Liver (tissue), 9 donors: ENCODE data around the gene OR10A4. TPM values are rescaled to one million over a fixed set of nuclear protein-coding genes. Genes with fewer than 3 reads are reported as not detected.

Experiments
- DNase-seq: peaks from one replicate; pipeline ENCODE4 v3.0.0-alpha.2; 2017; ENCODE audit warnings: low spot score
- H3K27ac ChIP-seq, 2 donors: one replicate each; pipeline ENCODE4 v1.7.0; 2013; ENCODE audit warnings: inconsistent platforms in 2 of 2, low read length in 2 of 2, control low read depth in 1 of 2, low read depth in 1 of 2, mild to moderate bottlenecking in 1 of 2
- H3K27me3 ChIP-seq, 4 donors: one replicate each; pipeline versions ENCODE4 v1.6.1 to v1.7.0; 2013; ENCODE audit warnings: low read length in 3 of 4, inconsistent platforms in 1 of 4, mild to moderate bottlenecking in 1 of 4, moderate library complexity in 1 of 4; ENCODE audit not compliant: control insufficient read depth in 4 of 4, insufficient read depth in 4 of 4
- H3K36me3 ChIP-seq, 4 donors: one replicate each; pipeline versions ENCODE4 v1.6.1 to v1.7.0; 2013; ENCODE audit warnings: low read length in 3 of 4, mild to moderate bottlenecking in 3 of 4, low read depth in 1 of 4, moderate library complexity in 1 of 4; ENCODE audit not compliant: control insufficient read depth in 4 of 4, insufficient read depth in 3 of 4
- H3K4me1 ChIP-seq, 4 donors: one replicate each; pipeline versions ENCODE4 v1.6.1 to v1.7.0; 2013; ENCODE audit warnings: low read length in 3 of 4, mild to moderate bottlenecking in 3 of 4, moderate library complexity in 1 of 4; ENCODE audit not compliant: control insufficient read depth in 4 of 4, insufficient read depth in 4 of 4
- H3K4me3 ChIP-seq, 3 donors: one replicate each; pipeline versions ENCODE4 v1.6.1 to v1.7.0; 2013; ENCODE audit warnings: low read length in 3 of 3, control low read depth in 1 of 3, low read depth in 1 of 3, mild to moderate bottlenecking in 1 of 3
- H3K9ac ChIP-seq, 2 donors: one replicate each; pipeline ENCODE4 v1.7.0; 2013; ENCODE audit warnings: low read length in 2 of 2, mild to moderate bottlenecking in 2 of 2, moderate library complexity in 2 of 2, control low read depth in 1 of 2, low read depth in 1 of 2
- H3K9me3 ChIP-seq, 4 donors: one replicate each; pipeline versions ENCODE4 v1.6.1 to v1.7.0; 2013; ENCODE audit warnings: low read length in 3 of 4; ENCODE audit not compliant: control insufficient read depth in 4 of 4
- ATF3 ChIP-seq: IDR thresholded peaks from 2 replicates; pipeline ENCODE4 v1.6.1; 2016; ENCODE audit warnings: antibody characterized with exemption
- CTCF ChIP-seq: fragments of 150-350 bp; IDR thresholded peaks from 2 replicates; pipeline ENCODE4 v1.5.1; 2017; ENCODE audit warnings: improper control_type of control experiment, low read depth, low read length; ENCODE audit not compliant: missing input control
- EGR1 ChIP-seq, 2 donors: IDR thresholded peaks; 2 replicates each; pipeline ENCODE4 v1.6.1; 2016 to 2018; ENCODE audit warnings: antibody characterized with exemption in 2 of 2, low read depth in 2 of 2
- FOXA1 ChIP-seq: IDR thresholded peaks from 2 replicates; pipeline ENCODE4 v1.6.1; 2016; ENCODE audit warnings: antibody characterized with exemption
- GABPA ChIP-seq, 2 donors: IDR thresholded peaks in 1 of 2; conservative IDR thresholded peaks in 1 of 2; 2 replicates each; pipeline ENCODE4 v1.6.1; 2016; ENCODE audit warnings: antibody characterized with exemption in 2 of 2, mild to moderate bottlenecking in 1 of 2, moderate library complexity in 1 of 2
- HNF4A ChIP-seq, 2 donors: conservative IDR thresholded peaks; 2 replicates each; pipeline ENCODE4 v1.6.1; 2016; ENCODE audit warnings: antibody characterized with exemption in 2 of 2, mild to moderate bottlenecking in 2 of 2
- NR2F2 ChIP-seq: IDR thresholded peaks from 2 replicates; pipeline ENCODE4 v1.6.1; 2016; ENCODE audit warnings: antibody characterized with exemption
- RXRA ChIP-seq, 2 donors: IDR thresholded peaks; 2 replicates each; pipeline ENCODE4 v1.6.1; 2017 to 2018; ENCODE audit warnings: antibody characterized with exemption in 2 of 2, mild to moderate bottlenecking in 1 of 2
- SP1 ChIP-seq: IDR thresholded peaks from 2 replicates; pipeline ENCODE4 v1.6.1; 2018; ENCODE audit warnings: antibody characterized with exemption, mild to moderate bottlenecking
- TAF1 ChIP-seq: conservative IDR thresholded peaks from 2 replicates; pipeline ENCODE4 v1.6.1; 2016; ENCODE audit warnings: antibody characterized with exemption, mild to moderate bottlenecking
- YY1 ChIP-seq: IDR thresholded peaks from 2 replicates; pipeline ENCODE4 v1.6.1; 2016; ENCODE audit warnings: antibody characterized with exemption, mild to moderate bottlenecking
- ZBTB33 ChIP-seq: IDR thresholded peaks from 2 replicates; pipeline ENCODE4 v1.6.1; 2016; ENCODE audit warnings: antibody characterized with exemption
- WGBS: extraction: QIAGEN DNeasy Blood & Tissue Kit; methylation state at CpG from one replicate; pipeline ENCODE4 v1.1.7; 2013; 5-methylcytosine and 5-hydroxymethylcytosine counted together
- polyA plus RNA-seq, 2 donors: library from polyadenylated mRNA; stranded (reverse) in 1 of 2; unstranded in 1 of 2; fragments of 200-250 nt in 1 of 2; fragments of >200 nt in 1 of 2; fragmentation: Nextera tagmentation in 1 of 2; extraction: Ambion mirVana in 1 of 2; gene quantifications; one replicate each; pipeline versions ENCODE4 v1.2.1 to v1.2.3, GENCODE V29; 2013 to 2015
- total RNA-seq, 2 donors: library from RNA; depleted of rRNA; stranded (reverse); fragments of >200 nt; gene quantifications; one replicate each; pipeline ENCODE4 v1.2.3, GENCODE V29; 2014
- TF ChIP-seq, protein P1 (sequence below): IDR thresholded peaks from 2 replicates; pipeline ENCODE4 v1.6.1; 2016; ENCODE audit warnings: antibody characterized with exemption, mild to moderate bottlenecking
- TF ChIP-seq, protein P2 (sequence below): IDR thresholded peaks from 2 replicates; pipeline ENCODE4 v1.6.1; 2016; ENCODE audit warnings: antibody characterized with exemption
- donor health status: healthy.
- donor health status: healthy.
- donor health status: healthy.
- donor health status: healthy.
- donor health status: healthy.

OR10A4 gene
- total and polyA plus RNA-seq, 4 donors = not detected

DNA sequence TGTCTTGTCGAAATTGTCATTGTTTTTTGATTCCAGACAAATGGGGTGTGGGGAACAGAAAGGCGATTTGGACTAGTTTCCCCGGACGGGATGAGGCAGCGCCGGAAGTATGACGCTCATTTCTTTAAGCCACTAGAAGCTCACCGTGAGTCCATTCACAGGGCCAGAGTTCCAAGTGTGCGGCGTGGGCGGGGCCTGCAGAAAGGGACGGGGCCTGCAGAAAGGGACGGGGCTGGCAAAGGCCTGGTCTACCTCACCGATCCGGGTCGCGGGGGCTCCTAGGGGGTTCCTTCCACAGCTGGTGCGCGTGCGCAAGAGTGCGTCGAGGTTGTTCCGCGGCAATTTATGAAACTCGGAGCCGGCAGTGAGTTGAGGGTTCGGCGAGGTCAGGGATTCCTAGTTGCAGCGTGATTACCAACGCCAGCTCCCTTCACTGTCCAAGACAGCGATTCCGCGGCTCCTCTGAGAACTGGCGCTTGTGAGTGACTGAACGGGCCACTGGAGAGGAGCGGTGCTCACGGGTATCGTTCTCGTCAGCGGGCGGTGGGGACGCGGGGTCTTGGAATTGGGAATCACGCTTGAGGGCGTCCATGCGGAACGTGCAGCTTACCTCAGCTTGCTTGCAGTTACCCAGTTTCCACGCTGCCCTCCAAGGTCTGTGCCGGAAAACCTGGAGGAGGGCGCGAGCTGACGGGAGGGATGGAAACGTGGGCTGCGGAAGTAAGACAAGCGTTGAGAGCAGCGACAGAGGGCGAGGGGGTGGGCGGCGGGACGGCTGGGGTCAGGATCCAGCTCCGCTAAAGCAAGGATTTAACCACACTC is 50.0 kb downstream of the OR10A4 start, which contains the start of gene ZNF215:
Gene ZNF215, plus strand, starts transcription at position 219 of the 822 bp plus-strand sequence. CDS start 5,847 bp downstream, outside the sequence.
- H3K36me3 ChIP-seq = no peaks in the 10 kb centered on the region
- no peak within 1 kb of the TSS for H3K9ac ChIP-seq
- peak within 1 kb of the TSS; percentile 35 to 65 (median 49) for H3K4me3 ChIP-seq
- WGBS = 3% methylated on average over 61 of the region's 61 CpGs
- TF ChIP-seq SP1 (no peak), CTCF (no peak), TAF1 (no peak)
- peaks cover 0 to 14% (median 2%) of the 10 kb centered on the region in 4 donors for H3K27me3 ChIP-seq
- peaks cover 0 to 1% (median 0%) of the 10 kb centered on the region in 4 donors for H3K9me3 ChIP-seq
- H3K27ac ChIP-seq = no peak within 1 kb of the TSS
- DNase-seq = peak; percentile 47
- peaks cover 4 to 9% (median 6%) of the 10 kb centered on the region in 4 donors for H3K4me1 ChIP-seq

GRCh38 chr11:6927030-6927617 is 50.7 kb downstream of the OR10A4 start:
- Histone ChIP-seq H3K9me3 (peaks cover 0 to 1% (median 0%) of the 10 kb centered on the region in 4 donors), H3K27ac (no peak overlapping the region), H3K4me3 (peak overlapping the region in 2 of 3 donors; percentile 35 to 49), H3K27me3 (peaks cover 0 to 14% (median 2%) of the 10 kb centered on the region in 4 donors), H3K36me3 (no peaks in the 10 kb centered on the region), H3K9ac (no peak overlapping the region), H3K4me1 (peaks cover 4 to 9% (median 6%) of the 10 kb centered on the region in 4 donors)
- TF ChIP-seq HNF4A (conservative IDR thresholded peaks at IDR 0.05) = no peak
- TF ChIP-seq TAF1 = no peak
- no peak for TF ChIP-seq SP1
- TF ChIP-seq ZBTB33 = no peak
- no peak for TF ChIP-seq NR2F2
- TF ChIP-seq ATF3 = no peak
- no peak for TF ChIP-seq CTCF
- TF ChIP-seq RXRA (IDR thresholded peaks at IDR 0.05) = no peak
- TF ChIP-seq, protein P1, sequence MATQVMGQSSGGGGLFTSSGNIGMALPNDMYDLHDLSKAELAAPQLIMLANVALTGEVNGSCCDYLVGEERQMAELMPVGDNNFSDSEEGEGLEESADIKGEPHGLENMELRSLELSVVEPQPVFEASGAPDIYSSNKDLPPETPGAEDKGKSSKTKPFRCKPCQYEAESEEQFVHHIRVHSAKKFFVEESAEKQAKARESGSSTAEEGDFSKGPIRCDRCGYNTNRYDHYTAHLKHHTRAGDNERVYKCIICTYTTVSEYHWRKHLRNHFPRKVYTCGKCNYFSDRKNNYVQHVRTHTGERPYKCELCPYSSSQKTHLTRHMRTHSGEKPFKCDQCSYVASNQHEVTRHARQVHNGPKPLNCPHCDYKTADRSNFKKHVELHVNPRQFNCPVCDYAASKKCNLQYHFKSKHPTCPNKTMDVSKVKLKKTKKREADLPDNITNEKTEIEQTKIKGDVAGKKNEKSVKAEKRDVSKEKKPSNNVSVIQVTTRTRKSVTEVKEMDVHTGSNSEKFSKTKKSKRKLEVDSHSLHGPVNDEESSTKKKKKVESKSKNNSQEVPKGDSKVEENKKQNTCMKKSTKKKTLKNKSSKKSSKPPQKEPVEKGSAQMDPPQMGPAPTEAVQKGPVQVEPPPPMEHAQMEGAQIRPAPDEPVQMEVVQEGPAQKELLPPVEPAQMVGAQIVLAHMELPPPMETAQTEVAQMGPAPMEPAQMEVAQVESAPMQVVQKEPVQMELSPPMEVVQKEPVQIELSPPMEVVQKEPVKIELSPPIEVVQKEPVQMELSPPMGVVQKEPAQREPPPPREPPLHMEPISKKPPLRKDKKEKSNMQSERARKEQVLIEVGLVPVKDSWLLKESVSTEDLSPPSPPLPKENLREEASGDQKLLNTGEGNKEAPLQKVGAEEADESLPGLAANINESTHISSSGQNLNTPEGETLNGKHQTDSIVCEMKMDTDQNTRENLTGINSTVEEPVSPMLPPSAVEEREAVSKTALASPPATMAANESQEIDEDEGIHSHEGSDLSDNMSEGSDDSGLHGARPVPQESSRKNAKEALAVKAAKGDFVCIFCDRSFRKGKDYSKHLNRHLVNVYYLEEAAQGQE = no peak
- TF ChIP-seq EGR1 (IDR thresholded peaks at IDR 0.05; ENCODE audit: low read depth in 2 of 2) = no peak
- TF ChIP-seq, protein P2, sequence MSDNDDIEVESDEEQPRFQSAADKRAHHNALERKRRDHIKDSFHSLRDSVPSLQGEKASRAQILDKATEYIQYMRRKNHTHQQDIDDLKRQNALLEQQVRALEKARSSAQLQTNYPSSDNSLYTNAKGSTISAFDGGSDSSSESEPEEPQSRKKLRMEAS = no peak
- no peak for TF ChIP-seq YY1
- TF ChIP-seq GABPA (IDR thresholded peaks at IDR 0.05 in 1 of 2, conservative IDR thresholded peaks at IDR 0.05 in 1 of 2) = no peak
- no peak for TF ChIP-seq FOXA1
- no peak for DNase-seq
- 16% methylated on average over 11 of the region's 11 CpGs for WGBS
